ENCODE data around the gene CTRL. TPM values are rescaled to one million over a fixed set of nuclear protein-coding genes. Genes with fewer than 3 reads are reported as not detected.

CTRL gene
- total RNA-seq (2022; extraction: Qiagen RNA extraction): 1.3 to 1.9 TPM (median 1.4 TPM) in 5 replicates

DNA sequence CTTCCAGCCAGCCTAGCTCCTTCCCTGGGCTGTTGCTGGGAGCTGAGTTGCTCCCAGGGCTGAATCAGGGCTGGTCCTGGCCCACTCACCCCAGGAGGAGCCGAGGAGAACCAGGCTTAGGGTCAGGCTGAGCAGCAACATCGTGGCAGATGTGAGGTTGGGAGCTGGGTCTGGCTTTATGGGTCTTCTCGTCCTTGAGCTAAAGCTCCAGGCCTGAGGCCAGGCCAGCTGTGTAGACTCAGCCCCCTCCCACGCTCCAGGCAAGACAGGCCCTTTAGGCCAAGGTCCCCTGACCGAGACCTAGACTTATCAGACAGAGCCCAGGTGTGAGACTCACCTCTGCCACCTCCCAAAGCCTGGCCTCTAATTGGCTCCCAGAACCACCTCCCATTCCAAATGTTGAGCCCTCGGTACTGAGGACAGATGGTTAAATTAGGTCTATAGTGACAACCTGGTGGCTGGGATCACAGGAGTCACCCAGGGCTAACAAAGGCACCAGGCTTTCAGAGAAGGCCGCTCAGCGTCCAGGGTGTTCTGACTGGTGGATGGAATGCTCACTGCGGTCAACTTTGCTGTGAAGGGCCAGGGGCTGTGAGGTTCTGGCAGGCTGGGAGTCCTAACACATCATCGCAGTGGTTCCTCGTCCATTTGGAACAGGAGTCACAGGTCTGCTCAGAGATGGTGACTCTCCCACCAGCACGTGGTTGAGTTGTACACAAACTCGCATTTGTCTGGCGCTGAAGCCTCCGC lies at the start of gene CTRL:
Gene CTRL (minus strand): TSS at position 151 of the 750 bp plus-strand sequence. CDS start 10 bp downstream, at position 141.

GRCh38 chr16:67979955-67980678 lies 48.5 kb upstream of the CTRL start, which contains the start of gene DPEP3:
Gene DPEP3 (minus strand): TSS chr16:67980499. CDS start chr16:67980380, 119 bp downstream.

GRCh38 chr16:67968400-67969253 lies 37.0 kb upstream of the CTRL start, which contains the start of gene SLC12A4:
Gene SLC12A4 (minus strand): TSS chr16:67968637. CDS start chr16:67968553, 84 bp downstream.

GRCh38 chr16:67943619-67944504 lies 12.2 kb upstream of the CTRL start, which contains the start of gene LCAT:
Gene LCAT (minus strand): TSS chr16:67944120. CDS start chr16:67944101, 19 bp downstream.

DNA sequence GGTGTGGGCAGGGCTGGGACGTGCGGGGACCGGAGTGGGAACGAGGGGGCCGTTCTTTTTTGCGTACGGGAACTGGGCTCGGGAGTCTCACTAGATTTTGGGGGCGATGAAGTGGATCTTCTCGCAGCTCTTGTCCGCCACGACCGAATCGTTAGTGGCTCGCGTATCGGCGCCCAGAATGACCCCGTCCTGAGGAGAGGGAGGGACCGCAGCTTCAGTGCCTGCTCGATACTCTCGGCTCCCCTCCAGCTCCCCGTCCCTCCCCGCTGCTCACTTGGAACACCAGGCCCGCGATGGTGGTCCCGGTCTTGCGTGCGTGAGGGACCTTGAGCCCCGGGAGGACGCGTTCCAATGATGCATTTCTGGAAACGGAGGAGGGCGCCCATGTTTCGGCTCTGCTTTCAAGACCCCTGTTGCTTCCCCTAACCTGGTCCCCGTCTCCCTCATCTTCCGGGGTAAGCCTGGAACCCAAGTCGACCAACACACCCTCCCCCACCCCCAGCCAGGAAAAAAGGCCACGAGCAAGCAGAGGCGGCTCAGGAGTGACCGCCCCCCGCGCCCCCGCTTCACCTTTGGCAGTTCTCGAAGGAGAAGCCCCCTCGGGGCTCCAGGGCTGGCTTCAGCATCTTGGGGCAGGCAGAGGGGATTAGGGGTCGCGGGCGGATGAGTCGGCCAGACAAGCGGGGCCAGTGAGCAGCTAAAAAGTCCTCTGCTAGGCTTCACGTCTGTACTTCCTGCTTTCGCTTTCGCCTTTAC lies 4.6 kb upstream of the CTRL start, which contains the start of gene PSMB10:
Gene PSMB10 (minus strand): TSS at position 727 of the 756 bp plus-strand sequence. CDS start 101 bp downstream, at position 626.

DNA sequence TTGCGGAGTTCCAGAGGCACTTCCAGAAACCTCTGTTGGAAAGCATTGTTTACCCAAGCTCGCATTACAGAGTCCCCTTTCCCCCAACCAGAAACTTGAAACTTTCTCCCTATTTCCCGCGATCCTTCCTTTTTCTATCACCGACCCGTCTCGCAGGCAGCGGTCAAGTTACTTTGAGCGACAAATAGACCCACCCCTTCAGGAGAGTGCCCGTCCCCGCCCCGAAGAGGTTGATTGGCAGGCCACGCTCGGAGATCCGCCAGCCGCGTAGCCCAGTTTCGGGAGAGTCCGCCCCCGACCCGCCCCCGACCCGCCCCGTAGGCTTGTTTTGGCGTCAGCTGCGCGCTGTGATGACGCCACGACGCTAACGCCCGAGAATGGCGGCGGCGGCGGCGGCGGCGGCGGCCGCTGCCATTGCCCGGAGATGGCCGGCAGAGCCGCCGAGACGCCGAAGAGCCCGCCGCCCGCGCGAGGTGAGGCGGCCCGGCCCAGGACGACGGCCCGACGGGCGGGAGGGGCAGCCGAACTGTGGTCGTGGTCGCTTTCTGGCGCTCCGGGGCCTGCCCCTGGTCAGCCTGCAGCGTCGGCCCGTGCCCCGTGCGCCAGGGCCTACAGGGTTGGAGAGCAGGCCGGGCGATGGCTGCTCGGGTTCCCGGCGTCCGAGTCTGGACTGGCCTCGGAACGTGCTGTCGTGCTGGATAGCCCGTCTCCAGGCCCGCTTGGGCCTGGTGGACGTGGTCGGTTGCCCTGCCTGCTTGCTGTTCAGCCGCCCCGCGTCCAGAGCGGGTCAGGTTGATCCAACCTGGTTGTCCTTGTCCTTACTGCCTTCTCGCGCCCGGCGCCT lies 38.5 kb downstream of the CTRL start, which contains the start of gene PSKH1:
Gene PSKH1 (plus strand): TSS at position 356 of the 844 bp plus-strand sequence. CDS start 15,496 bp downstream, outside the sequence.

GRCh38 chr16:67884684-67885083 lies 47.0 kb downstream of the CTRL start, which contains the start of gene NRN1L:
Gene NRN1L (plus strand): TSS chr16:67884885. CDS start chr16:67884904, 19 bp downstream.

Other genes starting within 250 kb of the CTRL start
- gene GFOD2, start 212.5 kb downstream of the CTRL start, total RNA-seq (2022; extraction: Qiagen RNA extraction): 15.7 to 16.7 TPM (median 15.9 TPM) in 5 replicates
- gene RANBP10, start 125.3 kb downstream of the CTRL start, total RNA-seq (2022; extraction: Qiagen RNA extraction): 8.0 to 9.6 TPM (median 8.5 TPM) in 5 replicates
- gene TSNAXIP1, start 125.0 kb downstream of the CTRL start, total RNA-seq (2022; extraction: Qiagen RNA extraction): 0.39 to 0.64 TPM (median 0.47 TPM) in 5 replicates
- 24.3 to 41.1 TPM (median 39.8 TPM) in 5 replicates for gene THAP11, start 89.5 kb downstream of the CTRL start, total RNA-seq (2022; extraction: Qiagen RNA extraction)
- gene NUTF2, start 84.9 kb downstream of the CTRL start, total RNA-seq (2022; extraction: Qiagen RNA extraction): 226 to 277 TPM (median 235 TPM) in 5 replicates
- gene CENPT, start 84.2 kb downstream of the CTRL start, total RNA-seq (2022; extraction: Qiagen RNA extraction): 23.7 to 32.7 TPM (median 28.6 TPM) in 5 replicates
- 53.8 to 72.4 TPM (median 64.2 TPM) in 5 replicates for gene EDC4, start 58.8 kb downstream of the CTRL start, total RNA-seq (2022; extraction: Qiagen RNA extraction)
- 0.29 TPM in 1 of 5 replicates, not detected in the others for gene NRN1L, start 47.0 kb downstream of the CTRL start, total RNA-seq (2022; extraction: Qiagen RNA extraction)
- 11.1 to 17.4 TPM (median 14.4 TPM) in 5 replicates for gene PSKH1, start 38.6 kb downstream of the CTRL start, total RNA-seq (2022; extraction: Qiagen RNA extraction)
- gene PSMB10, start 5.0 kb upstream of the CTRL start, total RNA-seq (2022; extraction: Qiagen RNA extraction): 40.2 to 55.7 TPM (median 49.8 TPM) in 5 replicates
- gene LCAT, start 12.3 kb upstream of the CTRL start, total RNA-seq (2022; extraction: Qiagen RNA extraction): 8.6 to 15.1 TPM (median 13.1 TPM) in 5 replicates
- gene SLC12A4, start 36.8 kb upstream of the CTRL start, total RNA-seq (2022; extraction: Qiagen RNA extraction): 23.7 to 39.8 TPM (median 34.1 TPM) in 5 replicates
- gene DPEP3, start 48.6 kb upstream of the CTRL start, total RNA-seq (2022; extraction: Qiagen RNA extraction): not detected in 5 replicates
- not detected in 5 replicates for gene DPEP2, start 67.6 kb upstream of the CTRL start, total RNA-seq (2022; extraction: Qiagen RNA extraction)
- gene DPEP2NB, start 84.0 kb upstream of the CTRL start, total RNA-seq (2022; extraction: Qiagen RNA extraction): not detected in 5 replicates
- gene DDX28, start 91.4 kb upstream of the CTRL start, total RNA-seq (2022; extraction: Qiagen RNA extraction): 17.7 to 20.1 TPM (median 20.0 TPM) in 5 replicates
- 14.5 to 17.1 TPM (median 16.6 TPM) in 5 replicates for gene DUS2, start 91.4 kb upstream of the CTRL start, total RNA-seq (2022; extraction: Qiagen RNA extraction)
- gene NFATC3, start 153.5 kb upstream of the CTRL start, total RNA-seq (2022; extraction: Qiagen RNA extraction): 12.3 to 15.2 TPM (median 14.4 TPM) in 5 replicates